Transverse colon (tissue), 4 donors: Measurements from ENCODE around the gene ZNF791. TPM values are rescaled to one million over a fixed set of nuclear protein-coding genes. Genes with fewer than 3 reads are reported as not detected.

Experiments
- DNase-seq: peaks from one replicate; pipeline ENCODE4 v3.0.0-alpha.2; 2019
- H3K27ac ChIP-seq, 4 donors: fragments of 200-600 bp; sonication (generic); 2 replicates each; pipeline ENCODE4 v1.5.1; 2016 to 2018; ENCODE audit warnings: inconsistent platforms in 4 of 4
- H3K27me3 ChIP-seq: fragments of 200-600 bp; sonication (generic); 2 replicates; pipeline ENCODE4 v1.5.1; 2017; ENCODE audit warnings: inconsistent platforms
- H3K36me3 ChIP-seq, 4 donors: fragments of 200-600 bp; sonication (generic); 2 replicates each; pipeline ENCODE4 v1.5.1; 2017 to 2019; ENCODE audit warnings: inconsistent platforms in 4 of 4
- H3K4me1 ChIP-seq, 4 donors: fragments of 200-600 bp; sonication (generic); 2 replicates each; pipeline ENCODE4 v1.5.1; 2017 to 2020; ENCODE audit warnings: inconsistent platforms in 4 of 4
- H3K4me3 ChIP-seq, 4 donors: fragments of 200-600 bp; sonication (generic); 1 replicate in 1 of 4; 2 replicates in 3 of 4; pipeline versions ENCODE4 v1.5.1 to v1.6.1; 2017 to 2019; ENCODE audit warnings: inconsistent platforms in 4 of 4
- H3K9me3 ChIP-seq, 2 donors: fragments of 200-600 bp; sonication (generic); 2 replicates each; pipeline ENCODE4 v1.5.1; 2017 to 2019; ENCODE audit warnings: inconsistent platforms in 2 of 2
- CTCF ChIP-seq, 5 experiments: fragments of 200-600 bp in 3 of 5; fragments of 450-650 bp in 2 of 5; sonication (generic) in 3 of 5; IDR thresholded peaks; 1 replicate in 2 of 5; 2 replicates in 3 of 5; pipeline ENCODE4 v1.5.1; 2016 to 2017; ENCODE audit warnings: antibody characterized with exemption in 5 of 5, inconsistent platforms in 3 of 5, mild to moderate bottlenecking in 2 of 5, moderate library complexity in 1 of 5
- EP300 ChIP-seq: sonication (generic); formaldehyde crosslinking; IDR thresholded peaks from one replicate; pipeline ENCODE4 v1.6.1; 2017; ENCODE audit warnings: antibody characterized with exemption, low read depth
- POLR2A ChIP-seq: fragments of 450-650 bp; IDR thresholded peaks from one replicate; pipeline ENCODE4 v1.6.1; 2016; ENCODE audit warnings: antibody characterized with exemption, mild to moderate bottlenecking, moderate library complexity
- POLR2AphosphoS5 ChIP-seq, 3 donors: sonication (generic); formaldehyde crosslinking; IDR thresholded peaks; one replicate each; pipeline ENCODE4 v1.6.1; 2016; ENCODE audit warnings: antibody characterized with exemption in 3 of 3
- WGBS, 2 donors: methylation state at CpG; one replicate each; pipeline ENCODE4 v1.1.5; 2018; ENCODE audit warnings: low coverage in 1 of 2; 5-methylcytosine and 5-hydroxymethylcytosine counted together
- in situ Hi-C, 4 donors: fragments of 200-750 bp; cut with MboI; loops; one replicate each; pipeline versions ENCODE4 v1.15.0 to v1.15.1; 2017; ENCODE audit warnings: low sequenced_read_pairs in 3 of 4, low pct_ligation_motif_present in 1 of 4, low pct_unique_long_range_greater_than_20kb in 1 of 4
- intact Hi-C: fragments of 100-400 bp; cut with DNase I; formaldehyde crosslinking; loops from one replicate; pipeline ENCODE4 v1.15.1; 2023; ENCODE audit warnings: low total_unique reads
- total RNA-seq, 4 donors: library from RNA; depleted of rRNA; stranded (reverse); fragments of >200 nt; gene quantifications; one replicate each; pipeline ENCODE4 v1.1.0, GENCODE V29; 2016

ZNF791 gene
- total RNA-seq, 4 donors from 2014 or later = 17.5 to 83.0 (median 24.9) TPM

GRCh38 chr19:12578641-12579040 lies 32.1 kb upstream of the ZNF791 start:
- TF ChIP-seq POLR2A (no peak), CTCF (IDR thresholded peaks at IDR 0.05) (no peak), POLR2AphosphoS5 (IDR thresholded peaks at IDR 0.05) (no peak), EP300 (no peak)
- 95 to 96% methylated on average over 4 to 10 of the region's 10 CpGs for WGBS, 2 donors
- Histone ChIP-seq H3K27ac (no peak overlapping the region), H3K36me3 (peaks cover 0 to 31% (median 18%) of the 10 kb centered on the region in 4 donors), H3K4me1 (no peaks in the 10 kb centered on the region), H3K4me3 (no peak overlapping the region), H3K9me3 (peaks cover 12 to 27% of the 10 kb centered on the region in 2 donors), H3K27me3 (no peaks in the 10 kb centered on the region)
- no peak for DNase-seq
- intact Hi-C loops (loop anchor here (10.0 kb wide), 1 partner anchor 96 kb away; no protein-coding TSS in a partner anchor), in situ Hi-C loops (no loop called here)

GRCh38 chr19:12580180-12580694 lies 30.5 kb upstream of the ZNF791 start:
- no peak for TF ChIP-seq POLR2A
- in situ Hi-C loops (no loop called here), intact Hi-C loops (no loop called here)
- Histone ChIP-seq H3K9me3 (peaks cover 12 to 27% of the 10 kb centered on the region in 2 donors), H3K27ac (no peak overlapping the region), H3K36me3 (peaks cover 0 to 31% (median 18%) of the 10 kb centered on the region in 4 donors), H3K27me3 (no peaks in the 10 kb centered on the region), H3K4me3 (no peak overlapping the region), H3K4me1 (no peaks in the 10 kb centered on the region)
- 85 to 90% methylated on average over 11 of the region's 11 CpGs for WGBS, 2 donors
- DNase-seq = no peak

- in situ Hi-C loops (no loop called here), intact Hi-C loops (no loop called here)
- WGBS, 2 donors = 96 to 97% methylated on average over 7 to 9 of the region's 9 CpGs
- DNase-seq = no peak
- no peak overlapping the region for H3K4me3 ChIP-seq
- peaks cover 12 to 27% of the 10 kb centered on the region in 2 donors for H3K9me3 ChIP-seq
- no peak overlapping the region for H3K27ac ChIP-seq
- H3K27me3 ChIP-seq = no peaks in the 10 kb centered on the region
- H3K36me3 ChIP-seq = peaks cover 0 to 31% (median 18%) of the 10 kb centered on the region in 4 donors
- H3K4me1 ChIP-seq = no peaks in the 10 kb centered on the region
- no peak for TF ChIP-seq CTCF (IDR thresholded peaks at IDR 0.05)
- no peak for TF ChIP-seq EP300
- TF ChIP-seq POLR2A = no peak
- TF ChIP-seq POLR2AphosphoS5 (IDR thresholded peaks at IDR 0.05) = no peak
These were observed 29.6 kb upstream of the ZNF791 start for GRCh38 chr19:12581100-12581499.

- H3K36me3 ChIP-seq = no peaks in the 10 kb centered on the region
- in situ Hi-C loops = no loop called here
- no peak overlapping the region for H3K27ac ChIP-seq
- DNase-seq = no peak
- H3K4me1 ChIP-seq = no peaks in the 10 kb centered on the region
- H3K4me3 ChIP-seq = no peak overlapping the region
- intact Hi-C loops = no loop called here
- 90 to 98% methylated on average over 6 to 11 of the region's 11 CpGs for WGBS, 2 donors
- H3K9me3 ChIP-seq = no peaks in the 10 kb centered on the region
- no peaks in the 10 kb centered on the region for H3K27me3 ChIP-seq
- TF ChIP-seq POLR2A (no peak), CTCF (IDR thresholded peaks at IDR 0.05) (no peak), POLR2AphosphoS5 (IDR thresholded peaks at IDR 0.05) (no peak), EP300 (no peak)
These were observed 14.2 kb upstream of the ZNF791 start for GRCh38 chr19:12596485-12596884.
